ENCODE data around the gene DPP6.

The DPP6 gene

DNA sequence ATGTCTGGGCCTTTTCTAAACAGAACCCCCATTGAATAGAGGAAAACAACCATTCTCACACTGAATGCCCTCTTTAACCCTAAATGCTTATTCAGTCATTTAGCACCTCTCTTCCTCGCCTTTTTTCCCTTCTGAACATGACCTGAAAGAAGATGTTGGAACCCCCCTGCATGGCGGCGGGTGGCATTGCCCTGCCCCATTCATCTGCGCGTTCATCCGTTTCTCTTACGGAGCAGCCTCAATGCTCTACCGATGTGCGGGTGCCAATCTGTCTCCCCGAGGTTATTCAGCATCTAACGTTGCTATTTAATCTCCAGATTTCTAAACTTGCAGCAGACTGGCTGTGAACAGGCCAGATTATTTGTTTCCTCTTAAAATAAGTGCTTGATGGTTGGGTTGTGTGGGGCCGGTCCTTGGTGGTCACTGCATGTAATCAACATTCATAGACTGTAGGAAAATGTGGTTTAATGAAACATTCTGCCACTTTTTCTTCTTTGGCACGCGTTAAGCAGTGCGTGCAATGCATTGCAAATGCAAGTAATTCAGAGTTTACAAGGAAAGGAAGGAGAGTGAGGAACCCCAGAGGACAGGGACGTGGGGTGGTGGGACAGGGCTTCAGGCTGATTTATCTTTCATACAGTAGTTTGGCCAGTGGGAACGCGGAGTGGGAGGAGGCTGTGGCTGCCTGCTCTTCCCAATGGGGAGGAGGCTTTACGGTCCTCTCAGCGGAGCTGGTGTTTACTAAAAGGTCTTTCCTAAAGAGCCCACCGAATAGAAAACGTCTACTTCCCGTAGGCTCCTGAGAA, 286.7 kb downstream of the DPP6 start:
- DNase-seq (ENCODE audit: low spot score) = no peak

GRCh38 chr7:154342971-154343633, 290.9 kb downstream of the DPP6 start:
- no peak for DNase-seq (ENCODE audit: low spot score)

DNA sequence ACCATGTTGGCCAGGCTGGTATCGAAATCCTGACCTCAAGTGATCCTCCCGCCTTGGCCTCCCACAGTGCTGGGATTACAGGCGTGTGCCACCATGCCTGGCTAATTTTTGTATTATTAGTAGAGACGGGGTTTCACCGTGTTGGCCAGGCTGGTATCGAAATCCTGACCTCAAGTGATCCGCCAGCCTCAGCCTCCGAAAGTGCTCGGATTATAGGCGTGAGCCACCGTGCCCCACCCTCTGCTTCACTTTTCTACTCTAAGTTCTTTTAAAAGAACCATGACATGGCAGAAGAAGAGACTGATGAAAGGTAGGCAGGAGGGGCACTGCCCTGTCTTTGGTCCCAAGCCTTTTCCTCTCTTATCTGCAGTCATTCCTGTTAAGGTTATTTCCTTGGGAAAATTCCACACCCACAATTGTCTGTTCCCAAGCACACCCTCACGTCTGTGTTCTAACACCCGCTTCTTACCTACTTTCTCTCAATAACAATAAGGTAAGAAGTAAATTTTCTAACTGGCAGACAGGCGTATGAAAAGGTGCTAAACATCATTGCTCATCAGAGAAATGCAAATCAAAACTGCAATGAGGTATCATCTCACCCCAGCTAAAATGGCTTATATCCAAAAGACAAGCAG, 291.7 kb downstream of the DPP6 start:
- no peak for DNase-seq (ENCODE audit: low spot score)

- no peak for DNase-seq (ENCODE audit: low spot score)
These were observed 292.9 kb downstream of the DPP6 start for GRCh38 chr7:154345093-154345492.

- DNase-seq (ENCODE audit: low spot score) = no peak
These were observed 295.6 kb downstream of the DPP6 start for GRCh38 chr7:154347700-154348266.

DNA sequence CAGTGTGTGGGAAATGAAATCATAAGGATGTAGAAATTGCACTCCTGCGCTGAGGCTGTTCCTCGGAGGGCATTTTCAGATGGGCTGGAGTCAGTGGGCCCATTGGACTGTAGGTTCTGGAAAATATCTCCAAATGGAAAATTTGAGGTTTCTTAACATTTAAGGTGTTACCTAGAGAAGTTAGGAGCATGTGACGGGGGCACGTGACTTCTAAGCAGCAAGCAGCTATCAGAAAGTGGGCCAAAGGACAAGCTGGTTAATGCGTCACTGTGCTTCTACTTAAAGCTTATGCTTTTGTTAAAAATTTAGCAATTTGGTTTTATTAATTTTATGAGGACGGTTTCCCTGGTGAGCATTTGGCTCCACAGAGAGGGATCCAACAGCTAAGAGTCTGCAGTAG, 298.7 kb downstream of the DPP6 start:
- DNase-seq (ENCODE audit: low spot score) = no peak

DNA sequence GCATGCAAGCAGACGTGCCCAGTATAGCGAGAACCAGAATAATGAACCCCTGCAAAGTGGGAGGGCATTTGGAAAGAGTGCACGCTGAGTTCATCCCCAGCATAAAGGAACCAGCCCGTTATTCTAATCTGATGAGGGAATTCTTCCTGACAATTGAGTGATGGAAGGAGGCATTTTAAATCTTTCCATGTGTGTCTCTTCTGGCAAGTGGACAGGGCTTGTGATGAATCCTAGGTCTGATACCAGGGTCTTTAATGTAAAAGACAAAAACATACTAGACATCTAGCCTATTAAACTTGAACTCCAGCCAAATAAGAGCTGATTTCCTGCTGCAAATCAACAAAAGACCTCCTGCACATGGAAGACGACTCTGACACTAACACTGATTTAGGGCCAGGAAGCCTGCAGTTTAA, 301.2 kb downstream of the DPP6 start:
- no peak for DNase-seq (ENCODE audit: low spot score)

DNA sequence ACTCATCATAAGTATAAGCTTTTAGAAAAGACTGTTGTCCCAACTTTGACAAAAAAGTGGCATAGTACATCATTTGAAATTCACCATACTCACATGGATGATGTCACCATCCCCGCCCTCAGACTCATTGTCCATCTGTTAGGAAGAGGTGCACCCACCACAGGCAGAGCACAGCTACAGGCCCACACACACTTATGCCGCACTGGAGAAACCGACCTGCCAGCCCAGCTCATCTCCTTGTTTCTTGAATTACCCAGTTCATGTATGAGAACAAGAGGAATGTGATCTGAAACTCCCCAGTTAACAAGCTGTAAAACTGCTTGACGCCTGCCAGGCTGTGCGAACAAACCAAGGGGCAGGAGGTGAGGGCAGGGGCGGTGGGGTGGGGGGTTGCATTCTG, 312.0 kb downstream of the DPP6 start:
- no peak for DNase-seq (ENCODE audit: low spot score)

GRCh38 chr7:154371424-154371823, 319.2 kb downstream of the DPP6 start:
- DNase-seq (ENCODE audit: low spot score) = no peak

DNA sequence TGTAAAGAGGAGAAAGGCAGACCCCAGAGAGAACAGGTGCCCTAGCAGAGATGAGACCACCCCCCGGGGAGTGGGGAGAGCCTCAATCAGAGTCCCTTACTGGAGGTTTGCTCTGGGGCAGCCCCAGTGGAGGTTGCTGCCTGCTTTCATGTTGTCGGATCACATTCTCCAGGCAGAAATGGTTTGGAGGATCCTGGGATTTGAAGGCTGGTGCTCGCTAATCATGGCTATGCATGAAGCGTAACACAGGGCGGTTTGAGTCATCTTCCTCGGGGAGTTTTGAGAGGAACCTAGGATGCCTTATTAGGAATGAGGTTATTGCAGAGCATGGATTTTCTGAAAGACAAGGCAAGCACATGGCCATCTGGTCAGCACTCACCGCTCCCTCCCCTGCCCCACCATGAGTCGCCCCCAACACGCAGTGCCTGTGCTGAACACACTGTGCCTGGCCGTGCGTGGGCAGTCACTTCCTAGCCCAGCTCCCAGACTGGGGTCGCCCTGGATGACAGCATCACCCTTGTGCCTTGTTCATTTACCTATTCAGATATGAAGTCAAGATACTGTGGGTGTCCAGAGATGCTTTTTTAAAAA, 319.9 kb downstream of the DPP6 start:
- DNase-seq (ENCODE audit: low spot score) = no peak

- no peak for DNase-seq (ENCODE audit: low spot score)
These were observed 321.8 kb downstream of the DPP6 start for GRCh38 chr7:154373956-154374355.

- DNase-seq (ENCODE audit: low spot score) = no peak
These were observed 323.8 kb downstream of the DPP6 start for GRCh38 chr7:154375956-154376355.

- no peak for DNase-seq (ENCODE audit: low spot score)
These were observed 328.6 kb downstream of the DPP6 start for GRCh38 chr7:154380771-154381170.

DNA sequence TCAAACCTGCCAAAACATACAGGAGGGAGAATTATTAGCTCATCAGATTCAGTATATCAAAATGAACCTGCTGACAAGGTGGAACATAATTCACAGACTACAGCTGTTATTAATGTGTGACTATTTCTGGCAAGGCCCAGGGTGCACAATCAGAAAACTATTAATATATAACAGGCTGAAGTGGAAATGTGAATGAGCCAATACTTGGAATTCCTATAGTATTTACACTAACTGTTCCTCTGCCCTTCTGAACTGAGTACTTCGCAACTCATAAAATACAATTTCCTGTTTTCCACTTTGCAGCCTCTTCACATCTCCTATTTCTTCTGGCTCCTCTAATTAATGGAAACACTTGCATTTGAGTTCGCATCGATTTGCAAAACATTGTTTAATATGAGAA, 330.8 kb downstream of the DPP6 start:
- DNase-seq (ENCODE audit: low spot score) = no peak

- DNase-seq (ENCODE audit: low spot score) = no peak
These were observed 333.0 kb downstream of the DPP6 start for GRCh38 chr7:154385214-154385613.

- no peak for DNase-seq (ENCODE audit: low spot score)
These were observed 335.1 kb downstream of the DPP6 start for GRCh38 chr7:154387252-154387651.

- DNase-seq (ENCODE audit: low spot score) = no peak
These were observed 336.2 kb downstream of the DPP6 start for GRCh38 chr7:154388412-154388811.

DNA sequence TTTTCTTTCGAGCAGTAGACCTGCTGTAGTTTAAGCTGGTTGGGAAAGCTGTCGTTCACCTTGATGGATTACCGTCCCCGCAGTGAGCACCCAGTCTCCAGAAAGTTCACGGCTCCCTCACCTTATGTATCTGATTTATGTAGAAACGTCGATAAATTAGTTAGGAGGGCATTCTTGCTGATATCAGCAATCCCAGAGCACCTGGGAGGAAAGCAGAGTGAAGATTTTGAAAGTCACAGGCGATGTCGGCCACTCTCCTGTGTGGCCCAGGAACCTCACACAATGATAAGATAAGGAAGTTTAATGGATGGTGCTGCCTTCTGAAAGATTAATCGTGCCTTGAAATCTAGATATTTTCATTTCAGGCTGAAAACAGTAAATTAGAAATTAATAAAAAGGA, 336.8 kb downstream of the DPP6 start:
- DNase-seq (ENCODE audit: low spot score) = no peak

GRCh38 chr7:154390961-154391360, 338.8 kb downstream of the DPP6 start:
- no peak for DNase-seq (ENCODE audit: low spot score)

GRCh38 chr7:154394804-154395203, 342.6 kb downstream of the DPP6 start:
- DNase-seq (ENCODE audit: low spot score) = no peak

- no peak for DNase-seq (ENCODE audit: low spot score)
These were observed 354.1 kb downstream of the DPP6 start for GRCh38 chr7:154406312-154406711.

- no peak for DNase-seq (ENCODE audit: low spot score)
These were observed 357.6 kb downstream of the DPP6 start for GRCh38 chr7:154409703-154410311.
